Adrenal gland (tissue), 12 donors: ENCODE measurements around the gene CERCAM. TPM values are rescaled to one million over a fixed set of nuclear protein-coding genes. Genes with fewer than 3 reads are reported as not detected.
A peak's percentile ranks its signal among the peaks of the same experiment; 100 is the strongest.

Source experiments
- DNase-seq, 7 donors: peaks; one replicate each; pipeline ENCODE4 v3.0.0-alpha.2; 2019 to 2020
- H3K27ac ChIP-seq, 5 donors: fragments of 200-600 bp; sonication (generic) in 4 of 5; 1 replicate in 3 of 5; 2 replicates in 2 of 5; pipeline versions ENCODE4 v1.5.1 to v1.8.0; 2016 to 2020; ENCODE audit warnings: mild to moderate bottlenecking in 1 of 5
- H3K27me3 ChIP-seq: fragments of 200-600 bp; 2 replicates; pipeline ENCODE4 v1.8.0; 2021
- H3K36me3 ChIP-seq, 2 donors: fragments of 200-600 bp; replicated peaks in 1 of 2; 1 replicate in 1 of 2; 2 replicates in 1 of 2; pipeline versions ENCODE4 v1.5.1 to v1.8.0; 2018 to 2022
- H3K4me1 ChIP-seq, 2 donors: fragments of 200-600 bp; replicated peaks in 1 of 2; 1 replicate in 1 of 2; 2 replicates in 1 of 2; pipeline versions ENCODE4 v1.5.1 to v1.8.0; 2018 to 2021
- H3K4me3 ChIP-seq, 4 donors: fragments of 200-600 bp; sonication (generic) in 3 of 4; one replicate each; pipeline ENCODE4 v1.5.1; 2016 to 2018
- H3K9me3 ChIP-seq, 3 donors: fragments of 200-600 bp; sonication (generic) in 1 of 3; replicated peaks in 1 of 3; 1 replicate in 2 of 3; 2 replicates in 1 of 3; pipeline versions ENCODE4 v1.5.1 to v1.8.0; 2016 to 2021
- CTCF ChIP-seq, 6 experiments: fragments of 450-650 bp in 4 of 6; fragments of 200-600 bp in 2 of 6; sonication (generic) in 1 of 6; IDR thresholded peaks; 1 replicate in 5 of 6; 2 replicates in 1 of 6; pipeline versions ENCODE4 v1.5.1 to v1.8.0; 2016 to 2021; ENCODE audit warnings: antibody characterized with exemption in 6 of 6, mild to moderate bottlenecking in 2 of 6, moderate library complexity in 1 of 6
- POLR2A ChIP-seq, 2 donors: fragments of 450-650 bp; IDR thresholded peaks; one replicate each; pipeline ENCODE4 v1.6.1; 2017; ENCODE audit warnings: antibody characterized with exemption in 2 of 2, mild to moderate bottlenecking in 2 of 2, moderate library complexity in 1 of 2
- WGBS, 4 donors: extraction: QIAGEN DNeasy Blood & Tissue Kit in 2 of 4; methylation state at CpG; one replicate each; pipeline versions ENCODE4 v1.1.5 to v1.1.7; 2013 to 2017; 5-methylcytosine and 5-hydroxymethylcytosine counted together
- intact Hi-C, 2 donors: fragments of 100-400 bp; cut with DNase I; formaldehyde crosslinking; loops; one replicate each; pipeline versions ENCODE4 v1.14.1 to v1.15.0; 2022 to 2023
- polyA plus RNA-seq, 3 donors: library from polyadenylated mRNA; stranded (reverse); fragments of 200-250 nt in 2 of 3; fragments of 350-450 nt in 1 of 3; fragmentation: Illumina TruSeq in 1 of 3; extraction: RNeasy Lipid Tissue Mini Kit (QIAGEN cat#74804) in 1 of 3; gene quantifications; one replicate each; pipeline ENCODE4 v1.2.3, GENCODE V29; 2013 to 2014
- total RNA-seq, 9 donors: library from RNA; depleted of rRNA in 4 of 9; stranded (reverse); fragments of >200 nt in 4 of 9; fragments of 120-200 nt in 1 of 9; fragmentation: NEBNext Ultra II Directional in 1 of 9; extraction: Animal tissue kit (Norgen Biotek cat#: 25700) in 1 of 9; gene quantifications; one replicate each; pipeline versions ENCODE4 v1.1.0 to v1.2.4, GENCODE V29; 2013 to 2023
- donor health status: healthy with polysubstance abuse.
- donor health status: Bipolar disorder and iron deficiency.
- donor health status: DM: yes; HTN: yes; CAD: no.
- donor health status: DM: no; HTN: no; CAD: no.
- donor health status: DM: no; HTN: no; CAD: no.
- donor health status: DM: yes; HTN: yes; CAD: no.

The CERCAM gene
- total and polyA plus RNA-seq, 12 donors: 5.1 to 43.5 (median 16.7) TPM

- no peak overlapping the region for H3K4me3 ChIP-seq
- no peak overlapping the region for H3K27ac ChIP-seq
- WGBS, 4 donors: 86 to 100% (median 91%) methylated on average over 1 to 17 of the region's 17 CpGs; no CpG with 5 or more reads in 1 of the 4 donors
- TF ChIP-seq POLR2A (IDR thresholded peaks at IDR 0.05) (no peak), CTCF (IDR thresholded peaks at IDR 0.05) (no peak)
- H3K27me3 ChIP-seq: no peaks in the 10 kb centered on the region
- intact Hi-C loops: no loop called here
- peaks cover 0 to 3% of the 10 kb centered on the region in 2 donors for H3K4me1 ChIP-seq
- DNase-seq: no peak
- no peaks in the 10 kb centered on the region for H3K9me3 ChIP-seq
- H3K36me3 ChIP-seq: no peaks in the 10 kb centered on the region
Observed at GRCh38 chr9:128434340-128434739, 13.7 kb downstream of the CERCAM start.

GRCh38 chr9:128435611-128436010 is 15.0 kb downstream of the CERCAM start:
- Histone ChIP-seq H3K27ac (no peak overlapping the region), H3K4me3 (no peak overlapping the region), H3K27me3 (no peaks in the 10 kb centered on the region), H3K36me3 (no peaks in the 10 kb centered on the region), H3K4me1 (peaks cover 0 to 3% of the 10 kb centered on the region in 2 donors), H3K9me3 (no peaks in the 10 kb centered on the region)
- intact Hi-C loops: no loop called here
- TF ChIP-seq POLR2A (IDR thresholded peaks at IDR 0.05): no peak
- TF ChIP-seq CTCF (IDR thresholded peaks at IDR 0.05): no peak
- DNase-seq: no peak
- WGBS, 4 donors: 86 to 94% (median 92%) methylated on average over 13 to 18 of the region's 18 CpGs

GRCh38 chr9:128438343-128439109 is 17.9 kb downstream of the CERCAM start:
- Histone ChIP-seq H3K27me3 (no peaks in the 10 kb centered on the region), H3K9me3 (no peaks in the 10 kb centered on the region), H3K27ac (no peak overlapping the region), H3K4me3 (no peak overlapping the region), H3K4me1 (peaks cover 0 to 3% of the 10 kb centered on the region in 2 donors), H3K36me3 (no peaks in the 10 kb centered on the region)
- peak; percentile 86 to 94 (median 90) for DNase-seq
- TF ChIP-seq POLR2A (IDR thresholded peaks at IDR 0.05) (no peak), CTCF (IDR thresholded peaks at IDR 0.05) (peak; percentile 86 to 95 (median 92))
- 8 to 73% (median 30%) methylated on average over 4 to 12 of the region's 12 CpGs for WGBS, 4 donors
- intact Hi-C loops: no loop called here

- Histone ChIP-seq H3K4me3 (no peak overlapping the region), H3K27ac (no peak overlapping the region), H3K9me3 (no peaks in the 10 kb centered on the region), H3K36me3 (no peaks in the 10 kb centered on the region), H3K4me1 (peaks cover 0 to 3% of the 10 kb centered on the region in 2 donors), H3K27me3 (no peaks in the 10 kb centered on the region)
- 64 to 70% (median 64%) methylated on average over 7 of the region's 7 CpGs for WGBS, 4 donors
- no peak for TF ChIP-seq CTCF (IDR thresholded peaks at IDR 0.05)
- no peak for TF ChIP-seq POLR2A (IDR thresholded peaks at IDR 0.05)
- intact Hi-C loops: no loop called here
- no peak for DNase-seq
Observed at GRCh38 chr9:128439273-128439672, 18.6 kb downstream of the CERCAM start.
